AG08396 (cell line): ENCODE results near the gene CAMTA1.
"Not testable (repeated sequence)": the region's sequence is repeated elsewhere in the genome, so short reads cannot be mapped to it uniquely, and the experiment has no call there.

Experiments used
- DNase-seq: peaks from one replicate; pipeline ENCODE4 v3.0.0; 2012; ENCODE audit warnings: low spot score, mixed read lengths

CAMTA1 gene

GRCh38 chr1:7371926-7372325 lies 586.7 kb downstream of the CAMTA1 start:
- DNase-seq, result no peak

GRCh38 chr1:7372477-7373120 lies 587.3 kb downstream of the CAMTA1 start:
- DNase-seq, result no peak

GRCh38 chr1:7373251-7373650 lies 588.0 kb downstream of the CAMTA1 start:
- no peak for DNase-seq

- DNase-seq, result no peak
Observed at GRCh38 chr1:7373876-7374562, 588.8 kb downstream of the CAMTA1 start.

GRCh38 chr1:7374563-7375160 lies 589.4 kb downstream of the CAMTA1 start:
- no peak for DNase-seq

- DNase-seq, result no peak
Observed at GRCh38 chr1:7375329-7375728, 590.1 kb downstream of the CAMTA1 start.

- DNase-seq, result no peak
Observed at GRCh38 chr1:7375781-7376660, 590.8 kb downstream of the CAMTA1 start.

- DNase-seq, result no peak
Observed at GRCh38 chr1:7376676-7377075, 591.4 kb downstream of the CAMTA1 start.

- no peak for DNase-seq
Observed at GRCh38 chr1:7378346-7379130, 593.3 kb downstream of the CAMTA1 start.

GRCh38 chr1:7379441-7379971 lies 594.3 kb downstream of the CAMTA1 start:
- peak; percentile 32 for DNase-seq

- DNase-seq, result not testable (repeated sequence)
Observed at GRCh38 chr1:7380068-7380467, 594.8 kb downstream of the CAMTA1 start.

GRCh38 chr1:7380712-7381111 lies 595.5 kb downstream of the CAMTA1 start:
- no peak for DNase-seq

- not testable (repeated sequence) for DNase-seq
Observed at GRCh38 chr1:7381729-7382128, 596.5 kb downstream of the CAMTA1 start.

GRCh38 chr1:7382971-7383370 lies 597.7 kb downstream of the CAMTA1 start:
- no peak for DNase-seq

GRCh38 chr1:7383671-7384520 lies 598.6 kb downstream of the CAMTA1 start:
- DNase-seq, result no peak

GRCh38 chr1:7384679-7385078 lies 599.4 kb downstream of the CAMTA1 start:
- DNase-seq, result no peak

GRCh38 chr1:7385471-7386225 lies 600.4 kb downstream of the CAMTA1 start:
- no peak for DNase-seq

- no peak for DNase-seq
Observed at GRCh38 chr1:7386226-7387052, 601.2 kb downstream of the CAMTA1 start.
